GM18907 (cell line): ENCODE measurements around the gene ORMDL3.
"Not testable (repeated sequence)": the region's sequence is repeated elsewhere in the genome, so short reads cannot be mapped to it uniquely, and the experiment has no call there.

ENCODE experiments used
- ATAC-seq: cut with Tn5 transposase; IDR thresholded peaks from one replicate; pipeline ENCODE4 v1.9.1; 2021; ENCODE audit warnings: mild to moderate bottlenecking, moderate library complexity; ENCODE audit not compliant: unreplicated experiment

ORMDL3 gene

GRCh38 chr17:39887078-39887477 is 40.3 kb downstream of the ORMDL3 start:
- no peak for ATAC-seq

- not testable (repeated sequence) for ATAC-seq
Observed at GRCh38 chr17:39886102-39886501, 41.3 kb downstream of the ORMDL3 start.

- no peak for ATAC-seq
Observed at GRCh38 chr17:39872751-39873150, 54.6 kb downstream of the ORMDL3 start.

GRCh38 chr17:39871801-39872200 is 55.6 kb downstream of the ORMDL3 start:
- no peak for ATAC-seq
